Activated CD8-positive, alpha-beta memory T cell treated with anti-CD3 and anti-CD28 coated beads, Interleukin-2, amount 50 U/mL, for 24 hours (primary cell): ENCODE measurements around the gene NCCRP1.

Source experiments
- DNase-seq: peaks from one replicate; pipeline ENCODE4 v3.0.0-alpha.2; 2020; ENCODE audit errors: extremely low read depth

The NCCRP1 gene

GRCh38 chr19:39246951-39247669 is 50.3 kb downstream of the NCCRP1 start:
- no peak for DNase-seq

GRCh38 chr19:39247701-39248664 is 51.2 kb downstream of the NCCRP1 start:
- no peak for DNase-seq

GRCh38 chr19:39248806-39249205 is 52.0 kb downstream of the NCCRP1 start, which contains the start of gene IFNL4:
Gene IFNL4 (minus strand): TSS chr19:39248856.
- DNase-seq: no peak

GRCh38 chr19:39251081-39251480 is 54.3 kb downstream of the NCCRP1 start:
- no peak for DNase-seq
